Pancreas (tissue), 10 donors: ENCODE measurements around the gene PPP1R3G. TPM values are rescaled to one million over a fixed set of nuclear protein-coding genes. Genes with fewer than 3 reads are reported as not detected.
A peak's percentile ranks its signal among the peaks of the same experiment; 100 is the strongest.
"Not testable (repeated sequence)": the region's sequence is repeated elsewhere in the genome, so short reads cannot be mapped to it uniquely, and the experiment has no call there.

Experiments
- ATAC-seq, 4 donors: fragments of 200-7000 bp; cut with Tn5 transposase; one replicate each; pipeline versions ENCODE4 v1.8.0 to v1.9.1; 2020; ENCODE audit warnings: mild to moderate bottlenecking in 4 of 4, moderate library complexity in 4 of 4
- DNase-seq, 6 donors: peaks; one replicate each; pipeline ENCODE4 v3.0.0-alpha.2; 2020
- FAIRE-seq: peaks from 2 replicates; lab custom pipeline; 2012; peaks lifted over from hg19 to GRCh38; lab: Jason Lieb, UNC
- H3K27ac ChIP-seq, 4 donors: fragments of 200-600 bp; sonication (generic); 1 replicate in 3 of 4; 2 replicates in 1 of 4; pipeline versions ENCODE4 v1.5.0 to v1.8.0; 2020
- H3K27me3 ChIP-seq, 4 donors: fragments of 200-600 bp; one replicate each; pipeline ENCODE4 v1.8.0; 2021
- H3K36me3 ChIP-seq, 3 donors: fragments of 200-600 bp; sonication (generic) in 1 of 3; one replicate each; pipeline versions ENCODE4 v1.5.0 to v1.8.0; 2020 to 2021
- H3K4me1 ChIP-seq, 3 donors: fragments of 200-600 bp; one replicate each; pipeline ENCODE4 v1.8.0; 2021
- H3K4me3 ChIP-seq, 4 donors: fragments of 200-600 bp; sonication (generic) in 2 of 4; one replicate each; pipeline versions ENCODE4 v1.5.0 to v1.8.0; 2020 to 2021
- H3K9me3 ChIP-seq, 4 donors: fragments of 200-600 bp; one replicate each; pipeline ENCODE4 v1.8.0; 2021
- CTCF ChIP-seq, 4 donors: fragments of 200-600 bp; sonication (generic) in 3 of 4; IDR thresholded peaks; one replicate each; pipeline versions ENCODE4 v1.5.0 to v1.8.0; 2021; ENCODE audit warnings: antibody characterized with exemption in 4 of 4
- WGBS, 2 donors: extraction: QIAGEN DNeasy Blood & Tissue Kit; methylation state at CpG; one replicate each; pipeline ENCODE4 v1.1.7; 2013; 5-methylcytosine and 5-hydroxymethylcytosine counted together
- intact Hi-C, 3 donors: fragments of 100-400 bp; cut with DNase I; formaldehyde crosslinking; loops; one replicate each; pipeline versions ENCODE4 v1.11.1 to v1.14.2; 2022
- polyA plus RNA-seq, 2 donors: library from polyadenylated mRNA; stranded (reverse); fragments of 200-250 nt; gene quantifications; one replicate each; pipeline ENCODE4 v1.2.3, GENCODE V29; 2013
- total RNA-seq, 6 donors: library from RNA; stranded (reverse); fragmentation: NEBNext Ultra II Directional in 4 of 6; extraction: Animal tissue kit (Norgen Biotek cat#: 25700) in 4 of 6; gene quantifications; one replicate each; pipeline versions ENCODE4 v1.2.1 to v1.2.4, GENCODE V29; 2021 to 2023
- donor health status: healthy with polysubstance abuse.
- donor health status: DM: no; HTN: no; CAD: no; lungs with moderate emphysema.
- donor health status: DM: no; HTN: no; CAD: no.
- donor health status: control.
- donor health status: control.
- donor health status: Bipolar disorder and iron deficiency.
- donor health status: DM: yes; HTN: yes; CAD: no.
- donor health status: DM: no; HTN: no; CAD: no.
- donor health status: DM: no; HTN: no; CAD: no.
- donor health status: DM: yes; HTN: yes; CAD: no.

PPP1R3G gene
- total and polyA plus RNA-seq, 8 donors = 0.04 to 0.24 (median 0.08) TPM; not detected in 2

- H3K9me3 ChIP-seq = no peaks in the 10 kb centered on the region
- WGBS, 2 donors = 80 to 83% methylated on average over 10 of the region's 10 CpGs
- DNase-seq (no peak), ATAC-seq (no peak), FAIRE-seq (no peak)
- H3K27ac ChIP-seq = no peak overlapping the region
- TF ChIP-seq CTCF (IDR thresholded peaks at IDR 0.05) = no peak
- no peak overlapping the region for H3K4me3 ChIP-seq
- no peaks in the 10 kb centered on the region for H3K27me3 ChIP-seq
- no peaks in the 10 kb centered on the region for H3K36me3 ChIP-seq
- intact Hi-C loops = no loop called here
- no peaks in the 10 kb centered on the region for H3K4me1 ChIP-seq
Observed at GRCh38 chr6:5115168-5115567, 30.0 kb downstream of the PPP1R3G start.

DNA sequence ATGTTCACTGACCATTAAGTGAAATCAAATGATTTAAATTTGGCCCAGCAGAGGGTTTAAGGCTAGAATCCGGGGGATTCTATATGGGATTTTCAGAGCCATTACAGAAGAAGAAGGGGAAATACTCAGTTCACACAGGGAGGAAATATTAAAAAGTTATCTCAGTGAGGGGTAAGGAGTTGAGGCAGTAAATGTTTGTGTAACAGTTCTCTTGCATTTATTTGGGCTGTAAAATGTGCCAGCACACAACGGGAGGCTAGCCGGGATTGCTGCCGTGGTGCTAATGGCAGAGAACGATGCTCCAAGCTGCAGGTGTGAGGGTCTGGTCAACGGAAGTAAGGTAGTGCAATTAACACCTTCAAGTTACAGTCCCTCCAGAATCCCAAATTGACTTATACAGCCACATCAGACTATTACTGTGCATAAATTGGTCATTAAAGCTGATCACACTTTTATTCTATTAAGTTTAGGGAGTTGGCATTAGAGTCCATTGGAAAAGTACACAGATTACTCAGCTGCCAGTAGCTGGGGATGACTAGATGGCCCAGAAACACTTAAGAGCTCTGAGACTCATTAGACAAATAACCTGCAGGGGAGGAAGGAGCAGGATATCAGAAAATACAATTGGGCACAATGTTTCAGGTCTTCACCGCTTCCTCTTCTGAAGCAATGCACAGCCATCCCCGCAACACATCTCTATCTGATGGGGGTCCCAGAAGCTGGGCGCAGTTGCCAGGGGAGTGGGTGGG is 31.3 kb downstream of the PPP1R3G start:
- intact Hi-C loops = no loop called here
- WGBS, 2 donors = 90 to 92% methylated on average over 9 of the region's 9 CpGs
- H3K9me3 ChIP-seq = no peaks in the 10 kb centered on the region
- peak in 2 of 4 donors; percentile 28 to 51 for ATAC-seq
- H3K27ac ChIP-seq = no peak overlapping the region
- no peak for TF ChIP-seq CTCF (IDR thresholded peaks at IDR 0.05)
- H3K4me1 ChIP-seq = no peaks in the 10 kb centered on the region
- no peaks in the 10 kb centered on the region for H3K36me3 ChIP-seq
- H3K27me3 ChIP-seq = no peaks in the 10 kb centered on the region
- no peak for DNase-seq
- no peak overlapping the region for H3K4me3 ChIP-seq
- no peak for FAIRE-seq

GRCh38 chr6:5119090-5119951 is 34.2 kb downstream of the PPP1R3G start:
- Histone ChIP-seq H3K27ac (no peak overlapping the region), H3K4me1 (no peaks in the 10 kb centered on the region), H3K9me3 (no peaks in the 10 kb centered on the region), H3K36me3 (no peaks in the 10 kb centered on the region), H3K4me3 (no peak overlapping the region), H3K27me3 (no peaks in the 10 kb centered on the region)
- no peak for FAIRE-seq
- TF ChIP-seq CTCF (IDR thresholded peaks at IDR 0.05) = no peak
- intact Hi-C loops = no loop called here
- DNase-seq = no peak
- ATAC-seq = no peak
- WGBS, 2 donors = 87 to 90% methylated on average over 17 of the region's 17 CpGs

GRCh38 chr6:5120011-5120410 is 34.9 kb downstream of the PPP1R3G start:
- TF ChIP-seq CTCF (IDR thresholded peaks at IDR 0.05) = no peak
- no peak overlapping the region for H3K27ac ChIP-seq
- ATAC-seq = no peak
- no peaks in the 10 kb centered on the region for H3K27me3 ChIP-seq
- H3K4me1 ChIP-seq = no peaks in the 10 kb centered on the region
- no peak overlapping the region for H3K4me3 ChIP-seq
- FAIRE-seq = no peak
- DNase-seq = no peak
- H3K36me3 ChIP-seq = no peaks in the 10 kb centered on the region
- no peaks in the 10 kb centered on the region for H3K9me3 ChIP-seq
- 89 to 93% methylated on average over 10 of the region's 10 CpGs for WGBS, 2 donors
- intact Hi-C loops = no loop called here

DNA sequence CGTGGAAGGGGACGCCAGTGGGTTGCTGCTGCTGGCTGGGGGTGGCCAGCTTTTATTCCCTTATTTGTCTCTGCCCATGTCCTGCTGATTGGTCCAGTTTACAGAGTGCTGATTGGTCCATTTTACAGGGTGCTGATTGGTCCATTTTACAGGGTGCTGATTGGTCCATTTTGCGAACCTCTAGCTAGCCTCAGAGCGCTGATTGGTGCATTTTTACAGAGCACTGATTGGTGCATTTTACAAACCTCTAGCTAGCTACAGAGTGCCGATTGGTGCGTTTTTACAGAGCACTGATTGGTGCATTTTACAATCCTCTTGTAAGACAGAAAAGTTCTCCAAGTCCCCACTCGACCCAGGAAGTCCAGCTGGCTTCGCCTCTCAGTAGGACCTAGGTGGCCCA is 35.4 kb downstream of the PPP1R3G start:
- DNase-seq, ATAC-seq, H3K27ac ChIP-seq, H3K4me3 ChIP-seq, H3K27me3 ChIP-seq, H3K9me3 ChIP-seq, FAIRE-seq, H3K36me3 ChIP-seq, intact Hi-C loops, H3K4me1 ChIP-seq: not testable (repeated sequence)
- WGBS, 2 donors = 91 to 96% methylated on average over 8 of the region's 8 CpGs
